ENCODE results near the gene FAM221B.
A peak's percentile ranks its signal among the peaks of the same experiment; 100 is the strongest.

FAM221B gene

GRCh38 chr9:35792826-35793225 lies 35.7 kb downstream of the FAM221B start:
- TF ChIP-seq CTCF (IDR thresholded peaks at IDR 0.05): no peak
- no peak for DNase-seq
- peaks cover 0 to 53% (median 36%) of the 10 kb centered on the region in 4 donors for H3K4me1 ChIP-seq
- H3K27me3 ChIP-seq: no peaks in the 10 kb centered on the region
- no peaks in the 10 kb centered on the region for H3K9me3 ChIP-seq
- H3K4me3 ChIP-seq: peak overlapping the region; percentile 13 to 61
- peak overlapping the region; percentile 65 to 87 for H3K27ac ChIP-seq
- intact Hi-C loops (cut with DNase I; ENCODE audit: low total_unique reads): loop anchor here (5.0 kb wide), 2 partner anchors 34 to 89 kb away; partner anchors contain the start of genes FAM221B and TMEM8B
- H3K36me3 ChIP-seq: no peaks in the 10 kb centered on the region

DNA sequence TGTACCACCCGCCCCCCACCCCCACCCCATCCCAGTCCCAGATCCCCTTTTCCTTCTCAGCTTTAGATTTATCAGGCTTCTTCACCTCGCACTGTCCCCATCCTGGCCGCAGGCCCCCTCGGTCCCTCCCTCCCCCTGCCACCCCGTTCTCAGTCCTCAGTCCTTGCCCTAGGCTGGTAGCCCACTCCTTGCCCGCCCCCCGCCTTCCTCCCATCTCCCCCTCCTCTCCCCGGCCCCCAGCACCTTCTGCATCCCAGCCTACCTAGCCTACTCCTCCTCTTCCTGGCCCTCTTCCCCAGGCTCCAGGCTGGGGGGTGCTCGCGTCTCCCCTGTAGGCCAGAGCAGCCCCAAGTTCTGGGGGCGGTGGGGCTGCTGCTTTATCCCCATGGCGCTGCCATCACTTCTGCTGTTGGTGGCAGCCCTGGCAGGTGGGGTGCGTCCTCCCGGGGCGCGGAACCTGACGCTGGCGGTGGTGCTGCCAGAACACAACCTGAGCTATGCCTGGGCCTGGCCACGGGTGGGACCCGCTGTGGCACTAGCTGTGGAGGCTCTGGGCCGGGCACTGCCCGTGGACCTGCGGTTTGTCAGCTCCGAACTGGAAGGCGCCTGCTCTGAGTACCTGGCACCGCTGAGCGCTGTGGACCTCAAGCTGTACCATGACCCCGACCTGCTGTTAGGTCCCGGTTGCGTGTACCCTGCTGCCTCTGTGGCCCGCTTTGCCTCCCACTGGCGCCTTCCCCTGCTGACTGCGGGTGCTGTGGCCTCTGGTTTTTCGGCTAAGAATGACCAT lies 36.3 kb downstream of the FAM221B start:
- no peak for TF ChIP-seq CTCF (IDR thresholded peaks at IDR 0.05)
- Histone ChIP-seq H3K4me3 (peak overlapping the region; percentile 60 to 61), H3K27me3 (no peaks in the 10 kb centered on the region), H3K27ac (peak overlapping the region; percentile 82 to 87), H3K4me1 (peaks cover 0 to 53% (median 36%) of the 10 kb centered on the region in 4 donors), H3K9me3 (no peaks in the 10 kb centered on the region), H3K36me3 (no peaks in the 10 kb centered on the region)
- intact Hi-C loops (cut with DNase I; ENCODE audit: low total_unique reads): loop anchor here (5.0 kb wide), 2 partner anchors 35 to 90 kb away; partner anchors contain the start of genes FAM221B and TMEM8B
- DNase-seq: peak in 1 of 2 donors; percentile 72

GRCh38 chr9:35791297-35791921 lies 37.1 kb downstream of the FAM221B start, which contains the start of gene NPR2:
Gene NPR2, plus strand, starts transcription at chr9:35791591. Its CDS starts 818 bp downstream, at chr9:35792409.
- Histone ChIP-seq H3K27me3 (no peaks in the 10 kb centered on the region), H3K36me3 (no peaks in the 10 kb centered on the region), H3K4me3 (peak within 1 kb of the TSS; percentile 60 to 61), H3K27ac (peak within 1 kb of the TSS; percentile 82 to 87), H3K9me3 (no peaks in the 10 kb centered on the region), H3K4me1 (peaks cover 0 to 53% (median 36%) of the 10 kb centered on the region in 4 donors)
- intact Hi-C loops (cut with DNase I; ENCODE audit: low total_unique reads): loop anchor here (5.0 kb wide), 2 partner anchors 36 to 91 kb away; partner anchors contain the start of genes FAM221B and TMEM8B
- TF ChIP-seq CTCF (IDR thresholded peaks at IDR 0.05): no peak
- peak; percentile 35 to 78 for DNase-seq

DNA sequence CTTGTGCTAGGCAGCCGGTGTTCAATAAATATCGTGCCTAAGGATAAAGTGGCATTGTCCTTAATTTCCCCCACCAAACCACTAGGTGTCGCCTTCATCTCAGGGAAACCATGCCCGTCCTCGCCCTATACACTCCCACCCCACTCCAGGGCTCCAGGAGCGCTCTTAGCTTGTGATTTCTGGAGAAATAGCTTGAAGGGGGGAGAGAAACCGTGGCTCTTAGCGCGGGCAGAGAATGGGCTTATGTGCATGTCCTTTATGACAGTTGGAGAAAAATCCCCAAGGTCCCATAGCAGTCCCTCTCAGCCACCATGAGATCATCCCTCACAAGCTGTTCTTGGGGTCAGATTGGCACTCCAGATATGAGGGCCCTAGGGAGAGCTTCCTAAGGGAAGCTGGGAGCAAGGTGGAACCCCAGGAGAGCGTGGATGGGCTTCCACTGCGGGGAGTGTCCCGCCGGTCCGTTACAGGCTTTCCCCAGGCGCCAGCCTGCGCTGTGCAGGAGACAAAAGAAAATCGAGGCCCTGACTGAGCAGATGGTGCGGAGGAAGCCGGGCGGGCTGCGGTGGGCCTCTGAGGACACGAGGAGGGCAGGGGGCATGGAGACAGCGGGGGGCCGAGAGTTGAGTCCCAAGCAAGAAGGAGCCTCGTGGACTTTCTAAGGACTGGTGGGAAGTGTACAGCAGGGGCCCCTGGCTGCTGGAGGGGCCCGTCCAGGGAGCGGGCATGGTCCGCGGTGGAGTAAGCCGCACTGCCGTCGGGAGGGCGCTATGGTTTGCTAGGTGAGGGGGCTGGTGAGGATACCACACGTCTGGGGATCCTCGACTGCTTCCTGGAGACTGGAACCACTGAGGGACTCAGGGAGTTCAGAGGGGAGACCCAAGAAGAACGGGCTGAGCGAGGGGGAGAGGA lies 37.9 kb downstream of the FAM221B start:
- Histone ChIP-seq H3K27ac (peak overlapping the region; percentile 82 to 87), H3K27me3 (no peaks in the 10 kb centered on the region), H3K4me3 (peak overlapping the region; percentile 60 to 61), H3K36me3 (no peaks in the 10 kb centered on the region), H3K4me1 (peaks cover 0 to 46% (median 36%) of the 10 kb centered on the region in 4 donors), H3K9me3 (no peaks in the 10 kb centered on the region)
- intact Hi-C loops (cut with DNase I; ENCODE audit: low total_unique reads): loop anchor here (5.0 kb wide), 2 partner anchors 37 to 92 kb away; partner anchors contain the start of genes FAM221B and TMEM8B
- peak; percentile 82 to 89 for DNase-seq
- peak; percentile 82 to 93 for TF ChIP-seq CTCF (IDR thresholded peaks at IDR 0.05)

GRCh38 chr9:35790025-35790384 lies 38.5 kb downstream of the FAM221B start:
- DNase-seq: no peak
- Histone ChIP-seq H3K27me3 (no peaks in the 10 kb centered on the region), H3K4me3 (no peak overlapping the region), H3K36me3 (no peaks in the 10 kb centered on the region), H3K27ac (no peak overlapping the region), H3K4me1 (peaks cover 0 to 42% (median 36%) of the 10 kb centered on the region in 4 donors), H3K9me3 (no peaks in the 10 kb centered on the region)
- TF ChIP-seq CTCF (IDR thresholded peaks at IDR 0.05): no peak
- intact Hi-C loops (cut with DNase I; ENCODE audit: low total_unique reads): loop anchor here (5.0 kb wide), 2 partner anchors 37 to 92 kb away; partner anchors contain the start of genes FAM221B and TMEM8B

Data from tibial artery (tissue), 4 donors.